IMR-90 (cell line): ENCODE data around the gene PLCL1. TPM values are rescaled to one million over a fixed set of nuclear protein-coding genes. Genes with fewer than 3 reads are reported as not detected.

Experiments
- ATAC-seq: fragments of 200-7000 bp; cut with Tn5 transposase; 2 replicates; pipeline ENCODE4 v1.9.1; 2020; ENCODE audit warnings: low read depth, mild to moderate bottlenecking, moderate library complexity
- BruUV-seq: library from RNA; stranded (reverse); fragments of 400-500 nt; replicated peaks from 2 replicates; lab custom pipeline; 2021; lab: Mats Ljungman, UMichigan
- CTCF ChIA-PET: fragments of 300-600 bp; formaldehyde crosslinking; extraction: SDS; loops from one replicate; lab custom pipeline; 2021; ENCODE audit warnings: antibody characterized with exemption; lab: Yijun Ruan, JAX
- POLR2A ChIA-PET: fragments of 300-600 bp; sonication (Branson Sonifier 250); formaldehyde crosslinking; loops from one replicate; lab custom pipeline; 2022; ENCODE audit warnings: antibody characterized with exemption; ENCODE audit not compliant: unreplicated experiment; lab: Charles Lee
- DNase-seq: peaks from one replicate; pipeline ENCODE4 v3.0.0; 2013
- H2AFZ ChIP-seq: replicated peaks from 2 replicates; pipeline ENCODE3; 2013; ENCODE audit warnings: low read length, mild to moderate bottlenecking; ENCODE audit not compliant: poor library complexity
- H2AK5ac ChIP-seq: 2 replicates; pipeline ENCODE4 v1.6.1; 2013; ENCODE audit warnings: low read depth, low read length, inconsistent platforms
- H2AK9ac ChIP-seq: replicated peaks from 2 replicates; pipeline ENCODE3; 2013; ENCODE audit warnings: mild to moderate bottlenecking, low read depth, low read length, moderate library complexity; ENCODE audit not compliant: poor library complexity
- H2BK120ac ChIP-seq: 2 replicates; pipeline ENCODE4 v1.6.1; 2013; ENCODE audit warnings: low read depth, low read length, inconsistent platforms
- H2BK15ac ChIP-seq: 3 replicates; pipeline ENCODE4 v1.6.1; 2013; ENCODE audit warnings: low read depth, low read length, inconsistent platforms
- H2BK20ac ChIP-seq: 2 replicates; pipeline ENCODE4 v1.6.1; 2013; ENCODE audit warnings: low read depth, mild to moderate bottlenecking, inconsistent platforms, low read length, moderate library complexity
- H2BK5ac ChIP-seq: 2 replicates; pipeline ENCODE4 v1.6.1; 2013; ENCODE audit warnings: mild to moderate bottlenecking, low read depth, low read length, inconsistent platforms; ENCODE audit not compliant: poor library complexity, severe bottlenecking
- H3K14ac ChIP-seq: replicated peaks from 2 replicates; pipeline ENCODE4 v1.6.1; 2013; ENCODE audit warnings: low read depth, low read length, inconsistent platforms
- H3K18ac ChIP-seq: 2 replicates; pipeline ENCODE4 v1.6.1; 2013; ENCODE audit warnings: low read depth, low read length, control low read depth
- H3K23ac ChIP-seq: 2 replicates; pipeline ENCODE4 v1.6.1; 2013; ENCODE audit warnings: low read depth, low read length, inconsistent platforms
- H3K27ac ChIP-seq: 2 replicates; pipeline ENCODE4 v1.5.1; 2013; ENCODE audit warnings: mild to moderate bottlenecking, control low read depth, low read length; ENCODE audit not compliant: insufficient read depth
- H3K27me3 ChIP-seq: 2 replicates; pipeline ENCODE4 v1.6.1; 2013; ENCODE audit warnings: low read length; ENCODE audit not compliant: control insufficient read depth, insufficient read depth
- H3K36me3 ChIP-seq: 2 replicates; pipeline ENCODE4 v1.6.1; 2013; ENCODE audit warnings: low read length, mixed read lengths; ENCODE audit not compliant: control insufficient read depth, insufficient read depth
- H3K4ac ChIP-seq: 2 replicates; pipeline ENCODE4 v1.6.1; 2013; ENCODE audit warnings: low read depth, low read length, inconsistent platforms
- H3K4me1 ChIP-seq: 2 replicates; pipeline ENCODE4 v1.6.1; 2013; ENCODE audit warnings: low read length, mixed read lengths; ENCODE audit not compliant: control insufficient read depth, insufficient read depth
- H3K4me2 ChIP-seq: 2 replicates; pipeline ENCODE4 v1.6.1; 2013; ENCODE audit warnings: low read depth, mild to moderate bottlenecking, control low read depth, low read length, moderate library complexity
- H3K4me3 ChIP-seq: 2 replicates; pipeline ENCODE4 v1.5.1; 2013; ENCODE audit warnings: low read depth, mild to moderate bottlenecking, control low read depth, low read length, moderate library complexity; ENCODE audit not compliant: insufficient read depth
- H3K56ac ChIP-seq: 2 replicates; pipeline ENCODE4 v1.6.1; 2013; ENCODE audit warnings: low read length, inconsistent platforms; ENCODE audit not compliant: insufficient read depth; ENCODE audit errors: extremely low read depth
- H3K79me1 ChIP-seq, 2 experiments: 2 replicates each; pipeline ENCODE4 v1.6.1; 2013; ENCODE audit warnings: low read length in 2 of 2, inconsistent platforms in 1 of 2, low read depth in 1 of 2
- H3K9ac ChIP-seq: 2 replicates; pipeline ENCODE4 v1.6.1; 2013; ENCODE audit warnings: low read depth, low read length, control low read depth
- H3K9me1 ChIP-seq: 2 replicates; pipeline ENCODE4 v1.6.1; 2013; ENCODE audit warnings: low read length, inconsistent platforms; ENCODE audit not compliant: insufficient read depth
- H3K9me3 ChIP-seq: 2 replicates; pipeline ENCODE4 v1.6.1; 2013; ENCODE audit warnings: low read length; ENCODE audit not compliant: control insufficient read depth, insufficient read depth
- H4K20me1 ChIP-seq: 2 replicates; pipeline ENCODE4 v1.6.1; 2013; ENCODE audit warnings: low read length, inconsistent platforms; ENCODE audit not compliant: insufficient read depth
- H4K5ac ChIP-seq: 2 replicates; pipeline ENCODE4 v1.6.1; 2013; ENCODE audit warnings: mild to moderate bottlenecking, low read depth, low read length, control low read depth
- H4K8ac ChIP-seq, 2 experiments: 2 replicates each; pipeline ENCODE4 v1.6.1; 2013; ENCODE audit warnings: low read depth in 2 of 2, low read length in 2 of 2, control low read depth in 1 of 2, inconsistent platforms in 1 of 2
- H4K91ac ChIP-seq: 2 replicates; pipeline ENCODE4 v1.6.1; 2013; ENCODE audit warnings: low read depth, low read length, inconsistent platforms; ENCODE audit not compliant: insufficient read depth
- CEBPB ChIP-seq: IDR thresholded peaks from 2 replicates; pipeline ENCODE4 v1.6.1; 2012; ENCODE audit warnings: low read depth, low read length, improper control_type of control experiment
- NFE2L2 ChIP-seq: fragments of 150-350 bp; IDR thresholded peaks from 2 replicates; pipeline ENCODE4 v1.6.1; 2016; ENCODE audit warnings: low read depth, mild to moderate bottlenecking, low read length
- RFX5 ChIP-seq: IDR thresholded peaks from 2 replicates; pipeline ENCODE4 v1.8.0; 2012; ENCODE audit warnings: low read depth, mild to moderate bottlenecking, low read length, moderate library complexity
- SMC3 ChIP-seq: fragments of 150-350 bp; IDR thresholded peaks from 2 replicates; pipeline ENCODE4 v1.6.1; 2016; ENCODE audit warnings: low read depth, mild to moderate bottlenecking, antibody characterized with exemption, low read length, moderate library complexity
- WGBS, 2 experiments: methylation state at CpG; one replicate each; pipeline versions ENCODE4 v1.1.5 to v1.1.7; 2013; ENCODE audit warnings: missing lambda C conversion rate in 2 of 2; ENCODE audit not compliant: insufficient read length in 1 of 2; ENCODE audit errors: extremely low coverage in 2 of 2; 5-methylcytosine and 5-hydroxymethylcytosine counted together
- dilution Hi-C: fragments of 300-500 bp; cut with HindIII; formaldehyde crosslinking; loops from one replicate; pipeline ENCODE4 v1.14.3; 2018; ENCODE audit warnings: low sequenced_read_pairs; ENCODE audit not compliant: unreplicated experiment
- in situ Hi-C: fragments of 300-500 bp; cut with MboI; formaldehyde crosslinking; loops from 3 replicates; pipeline ENCODE4 v1.14.3; 2019; ENCODE audit warnings: low sequenced_read_pairs, inconsistent platforms, mixed read lengths
- intact Hi-C: fragments of 100-400 bp; cut with micrococcal nuclease; formaldehyde crosslinking; loops from 2 replicates; pipeline ENCODE4 v1.10.0; 2022
- polyA plus RNA-seq, 3 experiments: library from polyadenylated mRNA; depleted of rRNA; stranded (reverse); fragments of >200 nt; gene quantifications; 2 replicates each; pipeline ENCODE4 v1.2.3, GENCODE V29; 2012; ENCODE audit warnings: low replicate concordance in 1 of 3
- total RNA-seq: library from RNA; depleted of rRNA; stranded (reverse); fragments of >200 nt; gene quantifications from 2 replicates; pipeline ENCODE4 v1.2.3, GENCODE V29; 2012
- TF ChIP-seq, protein P1 (sequence below): conservative IDR thresholded peaks from 2 replicates; pipeline ENCODE4 v1.5.1; 2012; ENCODE audit warnings: mild to moderate bottlenecking, low read depth, low read length, improper control_type of control experiment

Gene PLCL1
- total and polyA plus RNA-seq, 2 of the 4 experiments (the other 2 are of a cell fraction) = 0.14 to 0.18 TPM

GRCh38 chr2:198106621-198107385 lies 302.4 kb downstream of the PLCL1 start:
- Histone ChIP-seq H2BK20ac (no peak overlapping the region), H3K27ac (no peak overlapping the region), H2BK120ac (no peak overlapping the region), H2AK5ac (no peak overlapping the region), H3K36me3 (no peaks in the 10 kb centered on the region), H3K23ac (no peak overlapping the region), H4K5ac (no peak overlapping the region), H3K14ac (no peak overlapping the region), H2BK15ac (no peak overlapping the region), H3K27me3 (no peaks in the 10 kb centered on the region), H3K4me1 (no peaks in the 10 kb centered on the region), H3K79me1 (no peaks in the 10 kb centered on the region), H3K4me3 (no peak overlapping the region), H2BK5ac (no peak overlapping the region), H2AK9ac (no peak overlapping the region), H4K20me1 (no peaks in the 10 kb centered on the region), H3K9me1 (no peaks in the 10 kb centered on the region), H4K8ac (no peak overlapping the region), H3K4ac (no peak overlapping the region), H3K9me3 (no peaks in the 10 kb centered on the region), H4K91ac (no peak overlapping the region), H3K18ac (no peak overlapping the region), H3K9ac (no peak overlapping the region), H3K56ac (no peak overlapping the region), H3K4me2 (no peak overlapping the region), H2AFZ (no peak overlapping the region)
- BruUV-seq = no TSS peak
- POLR2A ChIA-PET = no interaction called here
- no peak for DNase-seq
- TF ChIP-seq, protein P1, sequence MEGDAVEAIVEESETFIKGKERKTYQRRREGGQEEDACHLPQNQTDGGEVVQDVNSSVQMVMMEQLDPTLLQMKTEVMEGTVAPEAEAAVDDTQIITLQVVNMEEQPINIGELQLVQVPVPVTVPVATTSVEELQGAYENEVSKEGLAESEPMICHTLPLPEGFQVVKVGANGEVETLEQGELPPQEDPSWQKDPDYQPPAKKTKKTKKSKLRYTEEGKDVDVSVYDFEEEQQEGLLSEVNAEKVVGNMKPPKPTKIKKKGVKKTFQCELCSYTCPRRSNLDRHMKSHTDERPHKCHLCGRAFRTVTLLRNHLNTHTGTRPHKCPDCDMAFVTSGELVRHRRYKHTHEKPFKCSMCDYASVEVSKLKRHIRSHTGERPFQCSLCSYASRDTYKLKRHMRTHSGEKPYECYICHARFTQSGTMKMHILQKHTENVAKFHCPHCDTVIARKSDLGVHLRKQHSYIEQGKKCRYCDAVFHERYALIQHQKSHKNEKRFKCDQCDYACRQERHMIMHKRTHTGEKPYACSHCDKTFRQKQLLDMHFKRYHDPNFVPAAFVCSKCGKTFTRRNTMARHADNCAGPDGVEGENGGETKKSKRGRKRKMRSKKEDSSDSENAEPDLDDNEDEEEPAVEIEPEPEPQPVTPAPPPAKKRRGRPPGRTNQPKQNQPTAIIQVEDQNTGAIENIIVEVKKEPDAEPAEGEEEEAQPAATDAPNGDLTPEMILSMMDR = no peak
- TF ChIP-seq SMC3 = no peak
- no peak for TF ChIP-seq CEBPB
- no peak for TF ChIP-seq RFX5
- TF ChIP-seq NFE2L2 = no peak
- in situ Hi-C loops (no loop called here), dilution Hi-C loops (no loop called here), intact Hi-C loops (no loop called here)
- 100% methylated on average over 2 of the region's 5 CpGs; no CpG with 5 or more reads in 1 of the 2 experiments for WGBS, 2 experiments
- CTCF ChIA-PET = interaction anchor here (1.6 kb wide), 1 partner anchor 12 kb away, joined by 5 read pairs; no protein-coding TSS in a partner anchor
- no peak for ATAC-seq
